Measurements from ENCODE around the gene ATP2C2.

The ATP2C2 gene

GRCh38 chr16:84373907-84374489 lies 5.7 kb downstream of the ATP2C2 start:
- H3K27me3 ChIP-seq (ENCODE audit: low read length): no peaks in the 10 kb centered on the region
- H3K4me2 ChIP-seq (ENCODE audit: low read depth, low read length, poor library complexity, severe bottlenecking): no peak overlapping the region
- H2AFZ ChIP-seq (ENCODE audit: low read depth, low read length, severe bottlenecking): no peak overlapping the region

GRCh38 chr16:84378099-84378498 lies 9.8 kb downstream of the ATP2C2 start:
- H3K4me2 ChIP-seq (ENCODE audit: low read depth, low read length, poor library complexity, severe bottlenecking): no peak overlapping the region
- no peaks in the 10 kb centered on the region for H3K27me3 ChIP-seq (ENCODE audit: low read length)
- H3K4me3 ChIP-seq (ENCODE audit: insufficient read depth, low read length, poor library complexity, severe bottlenecking): no peak overlapping the region

More at GRCh38 chr16:84373907-84374489, 5.7 kb downstream of the ATP2C2 start:
- Histone ChIP-seq H4K20me1 (ENCODE audit: low read depth, low read length) (no peaks in the 10 kb centered on the region), H3K4me3 (ENCODE audit: insufficient read depth, low read length, poor library complexity, severe bottlenecking) (no peak overlapping the region), H3K9me3 (ENCODE audit: insufficient read depth, low read length) (no peaks in the 10 kb centered on the region), H3K9me2 (replicated peaks; ENCODE audit: insufficient read depth, low read length) (no peaks in the 10 kb centered on the region), H3K79me2 (ENCODE audit: insufficient read depth, low read length) (no peaks in the 10 kb centered on the region), H3K27ac (ENCODE audit: low read depth, low read length) (no peak overlapping the region), H3K9ac (ENCODE audit: low read length) (no peak overlapping the region), H3F3A (ENCODE audit: insufficient read depth) (no peaks in the 10 kb centered on the region), H3K36me3 (ENCODE audit: low read length) (no peaks in the 10 kb centered on the region)
- TF ChIP-seq EZH2phosphoT487 (conservative IDR thresholded peaks at IDR 0.05; ENCODE audit: low read length): no peak
- TF ChIP-seq, protein P1, sequence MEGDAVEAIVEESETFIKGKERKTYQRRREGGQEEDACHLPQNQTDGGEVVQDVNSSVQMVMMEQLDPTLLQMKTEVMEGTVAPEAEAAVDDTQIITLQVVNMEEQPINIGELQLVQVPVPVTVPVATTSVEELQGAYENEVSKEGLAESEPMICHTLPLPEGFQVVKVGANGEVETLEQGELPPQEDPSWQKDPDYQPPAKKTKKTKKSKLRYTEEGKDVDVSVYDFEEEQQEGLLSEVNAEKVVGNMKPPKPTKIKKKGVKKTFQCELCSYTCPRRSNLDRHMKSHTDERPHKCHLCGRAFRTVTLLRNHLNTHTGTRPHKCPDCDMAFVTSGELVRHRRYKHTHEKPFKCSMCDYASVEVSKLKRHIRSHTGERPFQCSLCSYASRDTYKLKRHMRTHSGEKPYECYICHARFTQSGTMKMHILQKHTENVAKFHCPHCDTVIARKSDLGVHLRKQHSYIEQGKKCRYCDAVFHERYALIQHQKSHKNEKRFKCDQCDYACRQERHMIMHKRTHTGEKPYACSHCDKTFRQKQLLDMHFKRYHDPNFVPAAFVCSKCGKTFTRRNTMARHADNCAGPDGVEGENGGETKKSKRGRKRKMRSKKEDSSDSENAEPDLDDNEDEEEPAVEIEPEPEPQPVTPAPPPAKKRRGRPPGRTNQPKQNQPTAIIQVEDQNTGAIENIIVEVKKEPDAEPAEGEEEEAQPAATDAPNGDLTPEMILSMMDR (IDR thresholded peaks at IDR 0.05; ENCODE audit: insufficient read depth, low read length, poor library complexity, severe bottlenecking): no peak

DNA sequence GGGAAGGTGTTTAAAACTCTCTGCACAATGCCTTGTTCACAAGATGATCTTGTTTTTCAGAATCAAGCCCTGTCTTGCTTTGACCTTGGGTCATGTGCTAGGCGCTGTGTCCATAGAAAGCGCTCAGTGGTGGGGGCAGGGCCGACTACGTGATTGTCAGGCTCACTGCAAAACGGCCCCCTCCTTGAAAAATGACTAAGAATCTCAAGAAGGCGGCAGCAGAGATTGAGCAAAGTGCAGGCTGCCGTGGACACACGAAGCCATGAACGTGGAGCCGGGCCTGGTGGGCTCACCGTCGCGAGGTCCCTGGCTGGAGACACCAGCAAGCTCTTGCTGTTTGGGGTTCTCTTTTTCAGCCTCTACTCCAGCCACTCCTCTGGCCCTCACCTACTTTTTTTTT lies 10.2 kb downstream of the ATP2C2 start:
- no peak overlapping the region for H3K9ac ChIP-seq (ENCODE audit: low read length)

More at GRCh38 chr16:84378099-84378498, 9.8 kb downstream of the ATP2C2 start:
- Histone ChIP-seq H3K36me3 (ENCODE audit: low read length) (no peaks in the 10 kb centered on the region), H3K27ac (ENCODE audit: low read depth, low read length) (no peak overlapping the region), H3K9ac (ENCODE audit: low read length) (no peak overlapping the region), H2AFZ (ENCODE audit: low read depth, low read length, severe bottlenecking) (no peak overlapping the region), H3K79me2 (ENCODE audit: insufficient read depth, low read length) (no peaks in the 10 kb centered on the region), H3K9me2 (replicated peaks; ENCODE audit: insufficient read depth, low read length) (no peaks in the 10 kb centered on the region), H3K9me3 (ENCODE audit: insufficient read depth, low read length) (no peaks in the 10 kb centered on the region), H3F3A (ENCODE audit: insufficient read depth) (no peaks in the 10 kb centered on the region), H4K20me1 (ENCODE audit: low read depth, low read length) (no peaks in the 10 kb centered on the region)
- TF ChIP-seq, protein P1 (IDR thresholded peaks at IDR 0.05; ENCODE audit: insufficient read depth, low read length, poor library complexity, severe bottlenecking): no peak
- no peak for TF ChIP-seq EZH2phosphoT487 (conservative IDR thresholded peaks at IDR 0.05; ENCODE audit: low read length)

More for the DNA sequence above, 10.2 kb downstream of the ATP2C2 start:
- TF ChIP-seq, protein P1 (IDR thresholded peaks at IDR 0.05; ENCODE audit: insufficient read depth, low read length, poor library complexity, severe bottlenecking): no peak
- no peak for TF ChIP-seq EZH2phosphoT487 (conservative IDR thresholded peaks at IDR 0.05; ENCODE audit: low read length)
- no peaks in the 10 kb centered on the region for H4K20me1 ChIP-seq (ENCODE audit: low read depth, low read length)
- H3K27me3 ChIP-seq (ENCODE audit: low read length): no peaks in the 10 kb centered on the region
- no peak overlapping the region for H3K27ac ChIP-seq (ENCODE audit: low read depth, low read length)
- no peak overlapping the region for H3K4me2 ChIP-seq (ENCODE audit: low read depth, low read length, poor library complexity, severe bottlenecking)
- no peaks in the 10 kb centered on the region for H3K79me2 ChIP-seq (ENCODE audit: insufficient read depth, low read length)
- no peaks in the 10 kb centered on the region for H3K9me2 ChIP-seq (replicated peaks; ENCODE audit: insufficient read depth, low read length)
- H3F3A ChIP-seq (ENCODE audit: insufficient read depth): no peaks in the 10 kb centered on the region
- no peak overlapping the region for H2AFZ ChIP-seq (ENCODE audit: low read depth, low read length, severe bottlenecking)
- H3K36me3 ChIP-seq (ENCODE audit: low read length): no peaks in the 10 kb centered on the region
- no peaks in the 10 kb centered on the region for H3K9me3 ChIP-seq (ENCODE audit: insufficient read depth, low read length)
- H3K4me3 ChIP-seq (ENCODE audit: insufficient read depth, low read length, poor library complexity, severe bottlenecking): no peak overlapping the region

All from SU-DHL-6 (cell line).